NCI-H1436 treated with DMSO at 0.1 percent for 48 hours (cell line): ENCODE results near the gene ADAM8.
"Not testable (repeated sequence)": the region's sequence is repeated elsewhere in the genome, so short reads cannot be mapped to it uniquely, and the experiment has no call there.

Experiments
- DNase-seq: peaks from one replicate; lab custom pipeline; 2025; lab: John Stamatoyannopoulos, UW

ADAM8 gene

GRCh38 chr10:133267829-133268228 lies 8.8 kb downstream of the ADAM8 start:
- no peak for DNase-seq

- DNase-seq: no peak
These were observed 9.4 kb downstream of the ADAM8 start for GRCh38 chr10:133267293-133267692.

GRCh38 chr10:133266056-133266795 lies 10.4 kb downstream of the ADAM8 start:
- no peak for DNase-seq

GRCh38 chr10:133265052-133265451 lies 11.6 kb downstream of the ADAM8 start:
- not testable (repeated sequence) for DNase-seq

GRCh38 chr10:133264461-133264860 lies 12.2 kb downstream of the ADAM8 start:
- no peak for DNase-seq

GRCh38 chr10:133263674-133264073 lies 13.0 kb downstream of the ADAM8 start:
- no peak for DNase-seq

- no peak for DNase-seq
These were observed 14.0 kb downstream of the ADAM8 start for GRCh38 chr10:133262696-133263095.

- no peak for DNase-seq
These were observed 14.8 kb downstream of the ADAM8 start for GRCh38 chr10:133261726-133262325.

- no peak for DNase-seq
These were observed 15.6 kb downstream of the ADAM8 start for GRCh38 chr10:133260895-133261725.

- DNase-seq: no peak
These were observed 17.1 kb downstream of the ADAM8 start for GRCh38 chr10:133259602-133259989.

- no peak for DNase-seq
These were observed 17.7 kb downstream of the ADAM8 start for GRCh38 chr10:133258818-133259601.

GRCh38 chr10:133258066-133258817 lies 18.4 kb downstream of the ADAM8 start:
- no peak for DNase-seq

GRCh38 chr10:133257489-133258065 lies 19.1 kb downstream of the ADAM8 start:
- peak; percentile 19 for DNase-seq

GRCh38 chr10:133255323-133255722 lies 21.3 kb downstream of the ADAM8 start:
- no peak for DNase-seq

GRCh38 chr10:133254421-133255120 lies 22.1 kb downstream of the ADAM8 start:
- no peak for DNase-seq

GRCh38 chr10:133253361-133253955 lies 23.2 kb downstream of the ADAM8 start:
- DNase-seq: no peak

- DNase-seq: no peak
These were observed 24.5 kb downstream of the ADAM8 start for GRCh38 chr10:133252223-133252552.

GRCh38 chr10:133251388-133252222 lies 25.1 kb downstream of the ADAM8 start:
- DNase-seq: no peak
